Measurements from ENCODE around the gene TPM1. TPM values are rescaled to one million over a fixed set of nuclear protein-coding genes. Genes with fewer than 3 reads are reported as not detected.

The TPM1 gene
- polyA plus RNA-seq, 1 of the 3 experiments (the other 2 are of a cell fraction): 1,371 TPM

DNA sequence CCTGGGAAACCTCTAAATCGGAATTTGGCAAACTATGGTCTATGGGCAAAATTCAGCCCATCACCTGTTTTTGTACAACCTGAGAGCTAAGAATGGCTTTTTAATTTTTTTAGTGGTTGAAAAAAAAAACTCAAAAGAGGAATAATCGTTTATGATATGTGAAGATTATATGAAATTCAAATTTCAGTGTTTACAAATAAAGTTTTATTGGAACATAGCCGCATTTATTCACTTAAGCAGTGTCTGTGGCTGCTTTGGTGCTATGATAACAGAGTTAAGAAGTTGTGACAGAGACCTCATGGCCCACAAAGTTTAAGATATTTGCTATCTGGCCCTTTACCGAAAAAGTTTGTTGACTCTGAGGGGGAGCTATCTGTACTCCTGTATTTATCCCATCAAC is 42.7 kb downstream of the TPM1 start (continued):
- TF ChIP-seq, protein P1, sequence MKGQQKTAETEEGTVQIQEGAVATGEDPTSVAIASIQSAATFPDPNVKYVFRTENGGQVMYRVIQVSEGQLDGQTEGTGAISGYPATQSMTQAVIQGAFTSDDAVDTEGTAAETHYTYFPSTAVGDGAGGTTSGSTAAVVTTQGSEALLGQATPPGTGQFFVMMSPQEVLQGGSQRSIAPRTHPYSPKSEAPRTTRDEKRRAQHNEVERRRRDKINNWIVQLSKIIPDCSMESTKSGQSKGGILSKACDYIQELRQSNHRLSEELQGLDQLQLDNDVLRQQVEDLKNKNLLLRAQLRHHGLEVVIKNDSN (IDR thresholded peaks at IDR 0.05; ENCODE audit: borderline replicate concordance, low read depth): no peak

DNA sequence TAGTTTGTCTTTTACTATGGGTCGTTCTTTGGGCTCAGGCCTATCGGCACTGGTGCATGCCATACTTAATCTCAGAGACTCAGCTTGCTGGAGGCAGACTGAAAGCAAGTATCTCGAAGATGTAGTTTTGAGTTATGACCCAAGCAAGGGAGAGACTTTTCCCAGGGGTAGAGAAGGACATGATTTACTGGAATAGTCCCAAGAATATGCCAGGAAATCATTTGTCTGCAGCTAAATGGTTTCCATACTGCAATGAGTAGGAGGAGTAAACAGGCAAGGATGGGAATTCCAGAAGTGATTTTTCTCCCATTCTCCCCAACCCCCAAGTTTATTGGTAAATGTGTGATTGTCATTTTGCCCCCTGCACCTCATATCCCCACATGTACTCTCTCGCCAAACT is 43.7 kb downstream of the TPM1 start:
- ChIA-PET POLR2A (no interaction called here), CTCF (interaction anchor here (0.9 to 13.4 kb wide), 2 partner anchors 41 to 304 kb away, joined by 3 to 315 read pairs; partner anchors contain the start of gene TPM1)
- peaks cover 15 to 46% of the 10 kb centered on the region in 2 experiments for H3K4me1 ChIP-seq (ENCODE audit: control insufficient read depth in 1 of 2, insufficient read depth in 2 of 2, low read depth in 1 of 2, low read length in 1 of 2)
- peak overlapping the region; percentile 4; the same call in 1 of the 2 replicates for H3K4me2 ChIP-seq
- peak; percentile 38; the same call in 1 of the 2 replicates for TF ChIP-seq TCF12 (IDR thresholded peaks at IDR 0.05)
- TF ChIP-seq, protein P2, sequence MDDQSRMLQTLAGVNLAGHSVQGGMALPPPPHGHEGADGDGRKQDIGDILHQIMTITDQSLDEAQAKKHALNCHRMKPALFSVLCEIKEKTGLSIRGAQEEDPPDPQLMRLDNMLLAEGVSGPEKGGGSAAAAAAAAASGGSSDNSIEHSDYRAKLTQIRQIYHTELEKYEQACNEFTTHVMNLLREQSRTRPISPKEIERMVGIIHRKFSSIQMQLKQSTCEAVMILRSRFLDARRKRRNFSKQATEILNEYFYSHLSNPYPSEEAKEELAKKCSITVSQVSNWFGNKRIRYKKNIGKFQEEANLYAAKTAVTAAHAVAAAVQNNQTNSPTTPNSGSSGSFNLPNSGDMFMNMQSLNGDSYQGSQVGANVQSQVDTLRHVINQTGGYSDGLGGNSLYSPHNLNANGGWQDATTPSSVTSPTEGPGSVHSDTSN (IDR thresholded peaks at IDR 0.05): peak; percentile 57
- no peak for TF ChIP-seq YY1 (IDR thresholded peaks at IDR 0.05; ENCODE audit: low read depth)
- TF ChIP-seq SIN3A (IDR thresholded peaks at IDR 0.05; ENCODE audit: borderline replicate concordance, low read depth, low read length): no peak
- TF ChIP-seq NFIC (IDR thresholded peaks at IDR 0.05; ENCODE audit: borderline replicate concordance): peak; percentile 24; the same call in 1 of the 2 replicates
- TF ChIP-seq CHD2 (IDR thresholded peaks at IDR 0.05; ENCODE audit: low read length, partially characterized antibody): no peak
- H3K9ac ChIP-seq: no peak overlapping the region
- H3K79me2 ChIP-seq (ENCODE audit: insufficient read depth): no peaks in the 10 kb centered on the region
- no peak for DNase-seq
- H3K27ac ChIP-seq (ENCODE audit: low read depth in 2 of 2, low read length in 1 of 2): peak overlapping the region; percentile 62 to 100; a peak in 3 of 4 replicates
- 0 out of 2 replicates have a peak overlapping the region, but pooled peaks have one; percentile 52 for H2AFZ ChIP-seq (ENCODE audit: low read depth)
- H3K27me3 ChIP-seq (ENCODE audit: insufficient read depth): no peaks in the 10 kb centered on the region
- H3K9me2 ChIP-seq: no peaks in the 10 kb centered on the region
- H3K9me3 ChIP-seq: no peaks in the 10 kb centered on the region
- peaks cover 23% of the 10 kb centered on the region for H3F3A ChIP-seq (replicated peaks; ENCODE audit: insufficient read depth)
- H3K36me3 ChIP-seq (replicated peaks in 1 of 2; ENCODE audit: control insufficient read depth in 1 of 2, insufficient read depth in 2 of 2, low read length in 1 of 2): no peaks in the 10 kb centered on the region
- WGBS (ENCODE audit: low lambda C conversion rate): 74% methylated on average over 4 of the region's 4 CpGs
- H4K20me1 ChIP-seq (ENCODE audit: insufficient read depth): no peaks in the 10 kb centered on the region
- no peak overlapping the region for H3K4me3 ChIP-seq (ENCODE audit: low read depth in 2 of 2, low read length in 1 of 2)

- ChIA-PET POLR2A (no interaction called here), CTCF (interaction anchor here (0.6 to 13.4 kb wide), 4 partner anchors 11 to 345 kb away, joined by 3 to 315 read pairs (median 3); partner anchors contain the start of gene TPM1)
- no peak overlapping the region for H3K4me3 ChIP-seq (ENCODE audit: low read depth in 2 of 2, low read length in 1 of 2)
- WGBS (ENCODE audit: low lambda C conversion rate): 59% methylated on average over 2 of the region's 5 CpGs
- H3K79me2 ChIP-seq (ENCODE audit: insufficient read depth): no peaks in the 10 kb centered on the region
- peaks cover 23% of the 10 kb centered on the region for H3F3A ChIP-seq (replicated peaks; ENCODE audit: insufficient read depth)
- H3K9me3 ChIP-seq: no peaks in the 10 kb centered on the region
- no peak overlapping the region for H3K9ac ChIP-seq
- no peaks in the 10 kb centered on the region for H3K36me3 ChIP-seq (replicated peaks in 1 of 2; ENCODE audit: control insufficient read depth in 1 of 2, insufficient read depth in 2 of 2, low read length in 1 of 2)
- H3K27me3 ChIP-seq (ENCODE audit: insufficient read depth): no peaks in the 10 kb centered on the region
- H4K20me1 ChIP-seq (ENCODE audit: insufficient read depth): no peaks in the 10 kb centered on the region
- H3K27ac ChIP-seq (ENCODE audit: low read depth in 2 of 2, low read length in 1 of 2): peak overlapping the region; percentile 62 to 100
- H3K4me1 ChIP-seq (ENCODE audit: control insufficient read depth in 1 of 2, insufficient read depth in 2 of 2, low read depth in 1 of 2, low read length in 1 of 2): peaks cover 15 to 46% of the 10 kb centered on the region in 2 experiments
- peak overlapping the region; percentile 52; the same call in 1 of the 2 replicates for H2AFZ ChIP-seq (ENCODE audit: low read depth)
- TF ChIP-seq JUND (IDR thresholded peaks at IDR 0.05): no peak
- TF ChIP-seq RCOR1 (IDR thresholded peaks at IDR 0.05; ENCODE audit: low read length): no peak
- TF ChIP-seq FOXJ3 (CRISPR knock-in tag; IDR thresholded peaks at IDR 0.05): no peak
- TF ChIP-seq, protein P3, sequence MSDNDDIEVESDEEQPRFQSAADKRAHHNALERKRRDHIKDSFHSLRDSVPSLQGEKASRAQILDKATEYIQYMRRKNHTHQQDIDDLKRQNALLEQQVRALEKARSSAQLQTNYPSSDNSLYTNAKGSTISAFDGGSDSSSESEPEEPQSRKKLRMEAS (IDR thresholded peaks at IDR 0.05; ENCODE audit: low read depth): no peak
- no peak for TF ChIP-seq GABPA (IDR thresholded peaks at IDR 0.05; ENCODE audit: low read depth)
- TF ChIP-seq RXRA (IDR thresholded peaks at IDR 0.05; ENCODE audit: borderline replicate concordance, low read depth): no peak
- no peak for TF ChIP-seq YY1 (IDR thresholded peaks at IDR 0.05; ENCODE audit: low read depth)
- TF ChIP-seq, protein P4, sequence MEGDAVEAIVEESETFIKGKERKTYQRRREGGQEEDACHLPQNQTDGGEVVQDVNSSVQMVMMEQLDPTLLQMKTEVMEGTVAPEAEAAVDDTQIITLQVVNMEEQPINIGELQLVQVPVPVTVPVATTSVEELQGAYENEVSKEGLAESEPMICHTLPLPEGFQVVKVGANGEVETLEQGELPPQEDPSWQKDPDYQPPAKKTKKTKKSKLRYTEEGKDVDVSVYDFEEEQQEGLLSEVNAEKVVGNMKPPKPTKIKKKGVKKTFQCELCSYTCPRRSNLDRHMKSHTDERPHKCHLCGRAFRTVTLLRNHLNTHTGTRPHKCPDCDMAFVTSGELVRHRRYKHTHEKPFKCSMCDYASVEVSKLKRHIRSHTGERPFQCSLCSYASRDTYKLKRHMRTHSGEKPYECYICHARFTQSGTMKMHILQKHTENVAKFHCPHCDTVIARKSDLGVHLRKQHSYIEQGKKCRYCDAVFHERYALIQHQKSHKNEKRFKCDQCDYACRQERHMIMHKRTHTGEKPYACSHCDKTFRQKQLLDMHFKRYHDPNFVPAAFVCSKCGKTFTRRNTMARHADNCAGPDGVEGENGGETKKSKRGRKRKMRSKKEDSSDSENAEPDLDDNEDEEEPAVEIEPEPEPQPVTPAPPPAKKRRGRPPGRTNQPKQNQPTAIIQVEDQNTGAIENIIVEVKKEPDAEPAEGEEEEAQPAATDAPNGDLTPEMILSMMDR (IDR thresholded peaks at IDR 0.05): no peak
- DNase-seq: no peak
- no peak overlapping the region; the same call in 1 of the 2 replicates for H3K4me2 ChIP-seq
- H3K9me2 ChIP-seq: no peaks in the 10 kb centered on the region
Measured at GRCh38 chr15:63086947-63087346, 44.4 kb downstream of the TPM1 start.
